ENCODE results near the gene IL1RAPL1. TPM values are rescaled to one million over a fixed set of nuclear protein-coding genes. Genes with fewer than 3 reads are reported as not detected.

The IL1RAPL1 gene
- not detected in 2 replicates for total RNA-seq

GRCh38 chrX:28586981-28587551 lies at the start of gene IL1RAPL1:
Gene IL1RAPL1 (plus strand): TSS chrX:28587446.
- peak; percentile 46 for TF ChIP-seq CTCF (conservative IDR thresholded peaks at IDR 0.05; ENCODE audit: low read depth, low read length)
- H3K4me3 ChIP-seq (ENCODE audit: low read depth, low read length), result peak within 1 kb of the TSS; percentile 56
- DNase-seq (ENCODE audit: low read depth), result peak; percentile 30

GRCh38 chrX:28542791-28543190 lies 44.5 kb upstream of the IL1RAPL1 start:
- no peak overlapping the region for H3K4me3 ChIP-seq (ENCODE audit: low read depth, low read length)
- no peak for DNase-seq (ENCODE audit: low read depth)
- TF ChIP-seq CTCF (conservative IDR thresholded peaks at IDR 0.05; ENCODE audit: low read depth, low read length), result no peak

GRCh38 chrX:28549838-28550237 lies 37.4 kb upstream of the IL1RAPL1 start:
- TF ChIP-seq CTCF (conservative IDR thresholded peaks at IDR 0.05; ENCODE audit: low read depth, low read length), result no peak
- H3K4me3 ChIP-seq (ENCODE audit: low read depth, low read length), result no peak overlapping the region
- no peak for DNase-seq (ENCODE audit: low read depth)

GRCh38 chrX:28550331-28550872 lies 36.8 kb upstream of the IL1RAPL1 start:
- no peak overlapping the region for H3K4me3 ChIP-seq (ENCODE audit: low read depth, low read length)
- TF ChIP-seq CTCF (conservative IDR thresholded peaks at IDR 0.05; ENCODE audit: low read depth, low read length), result peak; percentile 23
- no peak for DNase-seq (ENCODE audit: low read depth)

GRCh38 chrX:28552322-28552721 lies 34.9 kb upstream of the IL1RAPL1 start:
- TF ChIP-seq CTCF (conservative IDR thresholded peaks at IDR 0.05; ENCODE audit: low read depth, low read length), result no peak
- DNase-seq (ENCODE audit: low read depth), result no peak
- no peak overlapping the region for H3K4me3 ChIP-seq (ENCODE audit: low read depth, low read length)

GRCh38 chrX:28552882-28553829 lies 34.1 kb upstream of the IL1RAPL1 start:
- no peak for DNase-seq (ENCODE audit: low read depth)
- TF ChIP-seq CTCF (conservative IDR thresholded peaks at IDR 0.05; ENCODE audit: low read depth, low read length), result no peak
- H3K4me3 ChIP-seq (ENCODE audit: low read depth, low read length), result no peak overlapping the region

Data from epithelial cell of proximal tubule (primary cell).